NCI-H2196 (cell line): ENCODE measurements around the gene ACP4.
"Not testable (repeated sequence)": the region's sequence is repeated elsewhere in the genome, so short reads cannot be mapped to it uniquely, and the experiment has no call there.

Experiments used
- DNase-seq: peaks from one replicate; lab custom pipeline; 2025; ENCODE audit not compliant: unreplicated experiment; lab: John Stamatoyannopoulos, UW

The ACP4 gene, protein sequence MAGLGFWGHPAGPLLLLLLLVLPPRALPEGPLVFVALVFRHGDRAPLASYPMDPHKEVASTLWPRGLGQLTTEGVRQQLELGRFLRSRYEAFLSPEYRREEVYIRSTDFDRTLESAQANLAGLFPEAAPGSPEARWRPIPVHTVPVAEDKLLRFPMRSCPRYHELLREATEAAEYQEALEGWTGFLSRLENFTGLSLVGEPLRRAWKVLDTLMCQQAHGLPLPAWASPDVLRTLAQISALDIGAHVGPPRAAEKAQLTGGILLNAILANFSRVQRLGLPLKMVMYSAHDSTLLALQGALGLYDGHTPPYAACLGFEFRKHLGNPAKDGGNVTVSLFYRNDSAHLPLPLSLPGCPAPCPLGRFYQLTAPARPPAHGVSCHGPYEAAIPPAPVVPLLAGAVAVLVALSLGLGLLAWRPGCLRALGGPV

GRCh38 chr19:50790396-50790795 lies at the start of gene ACP4:
Gene ACP4, plus strand, starts transcription at chr19:50790415. Its CDS starts 0 bp downstream, at chr19:50790415.
- no peak for DNase-seq

GRCh38 chr19:50741179-50741933 lies 48.9 kb upstream of the ACP4 start:
- no peak for DNase-seq

DNA sequence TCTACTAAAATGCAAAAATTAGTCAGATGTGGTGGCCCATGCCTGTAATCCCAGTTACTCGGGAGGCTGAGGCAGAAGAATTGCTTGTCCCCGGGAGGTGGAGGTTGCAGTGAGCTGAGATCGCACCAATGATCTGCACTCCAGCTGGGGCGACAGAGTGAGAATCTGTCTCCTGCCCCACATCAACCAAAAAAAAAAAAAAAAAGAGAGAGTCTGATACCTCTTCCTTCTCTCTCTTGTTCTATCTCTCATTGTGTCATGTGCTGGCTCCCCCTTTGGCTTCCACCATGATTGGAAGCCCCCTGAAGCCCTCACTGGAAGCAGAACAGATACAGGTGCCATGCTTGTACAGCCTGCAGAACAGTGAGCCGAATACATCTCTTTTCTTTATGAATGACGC lies 46.7 kb upstream of the ACP4 start:
- DNase-seq = no peak

DNA sequence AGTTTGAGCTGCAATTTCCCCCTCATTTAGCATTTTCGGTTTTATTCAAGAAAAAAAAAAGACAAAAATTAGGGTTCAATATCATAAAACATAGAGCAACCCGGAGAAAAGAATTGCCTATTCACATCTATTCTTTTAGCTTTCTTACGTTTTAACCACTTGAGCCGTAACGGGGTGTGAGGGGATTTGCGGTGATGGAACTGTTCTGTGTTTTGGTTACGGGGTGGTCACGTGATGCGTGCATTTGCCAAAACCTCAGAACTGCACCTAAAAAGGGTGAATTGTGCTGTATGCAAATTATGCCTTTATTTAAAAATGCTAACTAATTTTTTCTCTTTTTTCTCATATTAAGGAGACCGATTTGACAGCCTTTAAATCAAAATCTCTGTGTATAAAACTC lies 45.0 kb upstream of the ACP4 start:
- DNase-seq = no peak

DNA sequence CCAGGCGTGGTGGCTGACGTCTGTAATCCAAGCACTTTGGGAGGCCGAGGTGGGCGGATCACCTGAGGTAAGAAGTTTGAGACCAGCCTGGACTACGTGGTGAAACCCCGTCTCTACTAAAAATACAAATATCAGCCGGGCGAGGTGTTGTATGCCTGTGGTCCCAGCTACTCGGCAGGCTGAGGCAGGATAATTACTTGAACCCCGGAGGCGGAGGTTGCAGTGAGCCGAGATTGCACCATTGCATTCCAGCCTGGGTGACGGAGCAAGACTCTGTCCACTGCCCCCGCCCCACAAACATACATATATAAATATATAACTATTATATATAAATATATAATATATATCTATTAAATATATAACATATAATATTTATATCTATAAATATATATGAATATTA lies 43.1 kb upstream of the ACP4 start:
- DNase-seq = not testable (repeated sequence)

DNA sequence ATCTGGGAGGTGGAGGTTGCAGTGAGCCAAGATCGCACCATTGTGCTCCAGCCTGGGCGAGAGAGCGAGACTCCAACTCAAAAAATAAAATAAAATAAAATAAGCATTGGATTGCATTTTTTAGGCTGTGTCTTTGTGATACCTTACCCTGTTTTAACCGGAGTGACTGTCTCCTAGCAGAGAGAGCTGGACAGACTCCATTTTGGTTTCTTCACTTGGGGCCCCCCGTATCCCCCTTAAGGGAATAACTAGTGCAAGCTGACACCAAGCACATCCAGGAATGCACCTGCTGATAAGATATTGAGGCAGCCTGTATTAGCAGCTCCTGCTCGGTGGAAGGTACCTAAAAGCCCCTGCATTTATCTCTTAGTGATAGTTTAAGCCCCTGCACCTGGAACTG lies 40.7 kb upstream of the ACP4 start:
- DNase-seq = no peak

- DNase-seq = no peak
Measured at GRCh38 chr19:50750010-50750409, 40.2 kb upstream of the ACP4 start.

DNA sequence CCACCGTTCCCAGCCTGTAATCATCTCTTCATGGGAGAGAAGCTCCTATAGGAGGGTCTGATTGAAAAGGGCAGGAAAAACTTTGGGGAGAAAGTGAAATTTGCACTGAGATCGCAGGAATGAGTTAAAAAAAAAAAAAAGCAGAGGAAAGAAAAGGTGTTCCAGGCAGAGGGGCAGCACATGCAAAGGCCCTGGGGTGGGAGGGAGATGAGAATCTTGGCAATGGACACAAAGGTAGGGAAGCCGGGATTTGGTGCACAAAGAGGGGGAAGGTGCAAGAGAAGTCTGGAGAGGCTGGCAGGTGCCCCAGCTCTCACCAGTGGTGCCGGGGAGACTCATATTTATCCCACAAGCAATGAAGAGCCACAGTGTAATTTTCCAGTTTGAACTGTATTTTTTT lies 36.3 kb upstream of the ACP4 start:
- DNase-seq = no peak

- DNase-seq = not testable (repeated sequence)
Measured at GRCh38 chr19:50756244-50756643, 34.0 kb upstream of the ACP4 start.

GRCh38 chr19:50757624-50758023 lies 32.6 kb upstream of the ACP4 start:
- not testable (repeated sequence) for DNase-seq

DNA sequence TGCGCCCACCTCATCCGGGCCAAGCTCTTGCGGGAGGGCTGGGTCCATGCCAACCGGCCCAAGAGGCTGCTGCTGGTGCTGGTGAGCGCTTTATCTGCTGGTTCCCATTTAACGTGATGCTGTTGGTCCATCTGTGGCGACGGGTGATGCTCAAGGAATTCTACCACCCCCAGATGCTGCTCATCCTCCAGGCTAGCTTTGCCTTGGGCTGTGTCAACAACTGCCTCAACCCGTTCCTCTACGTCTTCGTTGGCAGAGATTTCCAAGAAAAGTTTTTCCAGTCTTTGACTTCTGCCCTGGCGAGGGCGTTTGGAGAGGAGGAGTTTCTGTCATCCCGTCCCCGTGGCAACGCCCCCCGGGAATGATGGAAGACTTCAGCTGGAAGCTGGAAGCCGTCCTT lies 31.1 kb upstream of the ACP4 start:
- not testable (repeated sequence) for DNase-seq

GRCh38 chr19:50759886-50760285 lies 30.3 kb upstream of the ACP4 start:
- DNase-seq = peak; percentile 41

DNA sequence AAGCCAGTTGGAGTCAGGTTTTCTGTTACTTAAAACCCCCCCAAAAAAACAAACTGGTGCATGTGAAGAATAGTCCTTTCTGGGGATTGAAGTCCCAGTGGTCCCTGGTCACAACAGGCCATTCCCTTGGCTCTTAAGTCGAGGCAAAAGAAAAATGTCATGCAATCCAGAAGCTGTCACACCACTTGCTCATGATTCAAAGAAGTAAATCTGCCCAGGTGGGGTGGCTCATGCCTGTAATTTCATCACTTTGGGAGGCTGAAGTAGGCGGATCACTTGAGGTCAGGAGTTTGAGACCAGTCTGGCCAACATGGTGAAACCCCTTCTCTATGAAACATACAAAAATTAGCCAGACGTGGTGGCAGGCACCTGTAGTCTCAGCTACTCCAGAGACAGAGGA lies 28.7 kb upstream of the ACP4 start:
- DNase-seq = not testable (repeated sequence)

DNA sequence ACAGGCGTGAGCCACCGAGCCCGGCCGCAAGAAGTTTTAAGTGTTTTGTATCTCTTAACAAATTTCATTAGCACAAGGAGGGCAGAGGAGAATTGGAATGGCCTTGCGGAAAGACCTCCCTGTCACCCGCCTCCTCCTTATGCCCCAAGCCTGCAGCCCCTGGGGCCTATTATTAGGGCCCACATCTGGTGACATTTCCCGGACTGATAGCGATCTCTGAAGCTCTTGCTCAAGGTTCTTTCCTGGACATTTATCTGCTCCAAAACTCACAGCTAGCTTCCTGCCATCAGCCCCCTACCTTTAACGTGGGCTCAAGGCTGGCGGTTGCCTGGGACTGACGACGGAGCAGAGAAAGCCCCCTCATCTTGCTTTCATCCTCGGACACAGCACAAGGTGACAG lies 26.7 kb upstream of the ACP4 start:
- DNase-seq = not testable (repeated sequence)

DNA sequence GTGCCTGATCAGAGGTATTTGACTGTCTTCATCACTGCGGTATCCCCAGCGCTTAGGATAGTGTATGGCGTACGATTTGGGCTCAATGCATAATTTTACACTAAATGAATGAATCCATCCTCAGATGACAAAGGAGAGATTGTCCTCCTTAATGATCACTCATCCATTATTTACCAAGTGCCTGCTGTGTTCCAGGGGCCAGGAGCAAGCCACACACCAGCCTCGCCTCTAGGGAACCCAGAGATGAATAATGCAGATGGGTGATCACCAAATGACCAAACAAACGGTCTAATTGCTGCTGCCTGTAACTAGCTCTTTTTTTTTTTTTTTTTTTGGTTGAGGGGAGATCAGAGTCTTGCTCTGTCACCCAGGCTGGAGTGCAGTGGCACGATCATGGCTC lies 25.8 kb upstream of the ACP4 start:
- DNase-seq = no peak

DNA sequence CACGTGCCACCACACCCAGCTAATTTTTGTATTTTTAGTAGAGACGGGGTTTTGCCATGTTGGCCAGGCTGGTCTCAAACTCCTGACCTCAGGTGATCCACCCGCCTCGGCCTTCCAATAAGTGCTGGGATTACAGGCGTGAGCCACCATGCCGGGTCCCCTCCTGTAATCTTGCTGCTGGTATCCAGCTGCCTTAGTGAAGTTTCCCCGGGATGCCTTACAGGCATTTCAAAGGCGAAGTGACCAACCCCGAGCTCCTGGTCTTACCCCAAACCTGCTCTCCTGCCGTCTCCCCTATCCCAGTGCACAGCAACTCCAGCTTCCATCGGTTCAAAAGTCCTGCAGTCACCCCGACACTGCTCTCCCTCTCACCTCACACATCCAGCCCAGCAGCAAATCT lies 23.5 kb upstream of the ACP4 start:
- not testable (repeated sequence) for DNase-seq

GRCh38 chr19:50767263-50767662 lies 23.0 kb upstream of the ACP4 start:
- DNase-seq = not testable (repeated sequence)

- no peak for DNase-seq
Measured at GRCh38 chr19:50768277-50768676, 21.9 kb upstream of the ACP4 start.

GRCh38 chr19:50770164-50770563 lies 20.1 kb upstream of the ACP4 start, which contains the start of gene GPR32:
Gene GPR32, plus strand, starts transcription at chr19:50770464. Its CDS starts 137 bp downstream, at chr19:50770601.
- DNase-seq = not testable (repeated sequence)

- DNase-seq = no peak
Measured at GRCh38 chr19:50770888-50771287, 19.3 kb upstream of the ACP4 start.

DNA sequence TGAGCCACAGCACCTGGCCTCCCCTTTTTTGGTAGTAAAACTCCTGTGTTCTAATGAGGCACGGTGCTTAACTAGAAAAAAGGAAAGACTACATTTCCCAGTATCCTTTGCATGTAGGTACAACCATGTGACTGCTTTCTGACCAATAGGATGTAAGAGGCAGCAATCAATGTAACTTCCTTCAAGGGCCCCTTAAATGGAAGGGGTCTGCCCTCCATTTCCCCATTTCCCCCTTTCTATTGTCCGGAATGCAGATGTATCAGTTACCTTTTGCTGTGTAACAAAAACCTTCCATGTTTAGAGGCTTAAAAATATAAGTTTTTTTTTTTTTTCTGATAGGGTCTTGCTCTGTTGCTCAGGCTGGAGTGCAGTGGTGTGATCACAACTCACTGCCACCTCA lies 17.7 kb upstream of the ACP4 start:
- DNase-seq = no peak

DNA sequence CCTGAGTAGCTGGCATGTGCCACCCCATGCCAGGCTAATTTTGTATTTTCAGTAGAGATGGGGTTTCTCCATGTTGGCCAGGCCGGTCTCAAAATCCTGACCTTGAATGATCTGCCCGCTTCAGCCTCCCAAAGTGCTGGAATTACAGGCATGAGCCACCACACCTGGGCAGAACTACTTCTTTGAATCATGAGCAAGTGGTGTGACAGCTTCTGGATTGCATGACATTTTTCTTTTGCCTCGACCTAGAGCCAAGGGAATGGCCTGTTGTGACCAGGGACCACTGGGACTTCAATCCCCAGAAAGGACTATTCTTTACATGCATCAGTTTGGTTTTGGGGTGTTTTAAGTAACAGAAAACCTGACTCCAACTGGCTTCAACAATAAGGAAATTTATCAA lies 17.3 kb upstream of the ACP4 start:
- not testable (repeated sequence) for DNase-seq
